ENCODE data around the gene CD84. TPM values are rescaled to one million over a fixed set of nuclear protein-coding genes. Genes with fewer than 3 reads are reported as not detected.

CD84 gene
- total RNA-seq, 1 donor from 2014 or later = not detected

GRCh38 chr1:160542303-160542945 lies 36.9 kb downstream of the CD84 start:
- Histone ChIP-seq H3K27me3 (ENCODE audit: control insufficient read depth, insufficient read depth, low read length) (no peaks in the 10 kb centered on the region), H3K4me3 (ENCODE audit: low read depth, low read length) (no peak overlapping the region), H3K36me3 (ENCODE audit: control insufficient read depth, insufficient read depth, low read length) (no peaks in the 10 kb centered on the region)
- peak; percentile 71 for DNase-seq (ENCODE audit: low read depth)
- no peak for TF ChIP-seq CTCF (IDR thresholded peaks at IDR 0.05; ENCODE audit: insufficient read depth, low read length, poor library complexity, severe bottlenecking)

- no peak overlapping the region for H3K4me3 ChIP-seq (ENCODE audit: low read depth, low read length)
- H3K27me3 ChIP-seq (ENCODE audit: control insufficient read depth, insufficient read depth, low read length) = no peaks in the 10 kb centered on the region
- no peaks in the 10 kb centered on the region for H3K36me3 ChIP-seq (ENCODE audit: control insufficient read depth, insufficient read depth, low read length)
- DNase-seq (ENCODE audit: low read depth) = peak; percentile 28
- TF ChIP-seq CTCF (IDR thresholded peaks at IDR 0.05; ENCODE audit: insufficient read depth, low read length, poor library complexity, severe bottlenecking) = no peak
Observed at GRCh38 chr1:160541622-160542302, 37.5 kb downstream of the CD84 start.

GRCh38 chr1:160540859-160541233 lies 38.5 kb downstream of the CD84 start:
- H3K36me3 ChIP-seq (ENCODE audit: control insufficient read depth, insufficient read depth, low read length) = no peaks in the 10 kb centered on the region
- no peaks in the 10 kb centered on the region for H3K27me3 ChIP-seq (ENCODE audit: control insufficient read depth, insufficient read depth, low read length)
- TF ChIP-seq CTCF (IDR thresholded peaks at IDR 0.05; ENCODE audit: insufficient read depth, low read length, poor library complexity, severe bottlenecking) = no peak
- no peak for DNase-seq (ENCODE audit: low read depth)
- no peak overlapping the region for H3K4me3 ChIP-seq (ENCODE audit: low read depth, low read length)

GRCh38 chr1:160539990-160540858 lies 39.1 kb downstream of the CD84 start:
- TF ChIP-seq CTCF (IDR thresholded peaks at IDR 0.05; ENCODE audit: insufficient read depth, low read length, poor library complexity, severe bottlenecking) = no peak
- H3K36me3 ChIP-seq (ENCODE audit: control insufficient read depth, insufficient read depth, low read length) = no peaks in the 10 kb centered on the region
- DNase-seq (ENCODE audit: low read depth) = no peak
- H3K4me3 ChIP-seq (ENCODE audit: low read depth, low read length) = no peak overlapping the region
- H3K27me3 ChIP-seq (ENCODE audit: control insufficient read depth, insufficient read depth, low read length) = no peaks in the 10 kb centered on the region

- DNase-seq (ENCODE audit: low read depth) = no peak
- no peak overlapping the region for H3K4me3 ChIP-seq (ENCODE audit: low read depth, low read length)
- no peaks in the 10 kb centered on the region for H3K27me3 ChIP-seq (ENCODE audit: control insufficient read depth, insufficient read depth, low read length)
- H3K36me3 ChIP-seq (ENCODE audit: control insufficient read depth, insufficient read depth, low read length) = no peaks in the 10 kb centered on the region
- TF ChIP-seq CTCF (IDR thresholded peaks at IDR 0.05; ENCODE audit: insufficient read depth, low read length, poor library complexity, severe bottlenecking) = no peak
Observed at GRCh38 chr1:160539684-160539989, 39.7 kb downstream of the CD84 start.

Data from kidney epithelial cell (primary cell).